ENCODE results near the gene CACNA1E. TPM values are rescaled to one million over a fixed set of nuclear protein-coding genes. Genes with fewer than 3 reads are reported as not detected.

CACNA1E gene
- total RNA-seq, 1 experiment from 2014 or later, result 0.46 TPM

DNA sequence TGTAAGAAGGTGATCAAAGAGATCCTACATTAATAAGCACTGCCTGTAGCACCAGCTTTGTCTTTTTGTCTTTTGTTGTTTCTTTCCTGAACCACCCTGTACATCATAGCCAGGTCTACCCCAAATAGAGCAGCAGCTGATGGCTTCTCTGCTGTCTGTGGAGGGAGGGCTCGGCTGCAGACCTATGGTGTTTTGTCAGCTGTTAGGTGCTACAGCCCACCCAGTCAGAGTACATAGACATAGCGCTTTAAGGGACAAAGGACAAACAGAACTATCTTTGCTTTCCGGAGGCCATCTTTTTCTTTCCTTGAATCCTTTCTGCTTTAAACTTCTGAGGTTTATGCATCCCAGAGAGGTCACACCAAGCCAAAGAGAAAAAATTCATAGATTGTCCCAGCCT, 320.1 kb downstream of the CACNA1E start:
- Histone ChIP-seq H2BK20ac (ENCODE audit: low read depth, low read length, poor library complexity, severe bottlenecking) (no peak overlapping the region), H2BK12ac (ENCODE audit: insufficient read length, low read depth, low read length) (no peak overlapping the region), H4K5ac (ENCODE audit: insufficient read length, low read depth, low read length) (no peak overlapping the region), H2BK120ac (ENCODE audit: low read depth, low read length, poor library complexity, severe bottlenecking) (no peak overlapping the region), H3K9ac (ENCODE audit: extremely low read depth, insufficient read length, low read length) (no peak overlapping the region), H2BK15ac (ENCODE audit: low read depth, low read length) (no peak overlapping the region), H4K20me1 (ENCODE audit: control insufficient read depth, insufficient read depth, insufficient read length) (no peaks in the 10 kb centered on the region), H3K79me2 (ENCODE audit: insufficient read depth, low read length) (no peaks in the 10 kb centered on the region), H3K9me3 (ENCODE audit: control insufficient read depth, low read depth, low read length) (no peaks in the 10 kb centered on the region), H3T11ph (ENCODE audit: low read length) (no peak overlapping the region), H3K79me1 (ENCODE audit: insufficient read depth, low read depth, low read length, poor library complexity, severe bottlenecking) (no peaks in the 10 kb centered on the region), H2BK5ac (ENCODE audit: insufficient read length, low read length) (no peak overlapping the region), H3K4me1 (ENCODE audit: insufficient read depth, low read length) (no peaks in the 10 kb centered on the region), H3K27me3 (ENCODE audit: insufficient read depth, low read length) (no peaks in the 10 kb centered on the region), H3K18ac (ENCODE audit: insufficient read length, low read depth, low read length) (no peak overlapping the region), H3K56ac (ENCODE audit: insufficient read length, low read depth, low read length) (no peak overlapping the region), H3K4me2 (ENCODE audit: insufficient read depth, insufficient read length, low read length) (no peak overlapping the region), H2AFZ (ENCODE audit: low read length) (no peak overlapping the region), H4K91ac (ENCODE audit: insufficient read length, low read depth, low read length) (no peak overlapping the region), H3K4ac (ENCODE audit: low read depth, low read length) (no peak overlapping the region), H3K23me2 (ENCODE audit: insufficient read length, low read depth, low read length, poor library complexity, severe bottlenecking) (no peaks in the 10 kb centered on the region), H3K14ac (ENCODE audit: insufficient read depth, low read length) (no peak overlapping the region), H4K8ac (replicated peaks; ENCODE audit: insufficient read length, low read depth, low read length) (no peak overlapping the region), H2AK5ac (ENCODE audit: insufficient read length, low read length) (no peak overlapping the region), H3K23ac (ENCODE audit: insufficient read length, low read depth, low read length) (no peak overlapping the region), H3K27ac (ENCODE audit: insufficient read length, low read depth, low read length) (no peak overlapping the region)
- no peak overlapping the region for H3K4me3 Mint-ChIP-seq
- peaks cover 8 to 15% of the 10 kb centered on the region in 2 experiments; a peak in 3 of 4 replicates for H3K4me1 Mint-ChIP-seq
- 0 out of 2 replicates have a peak, but pooled peaks cover under 1% of the 10 kb centered on the region for H3K27me3 Mint-ChIP-seq (ENCODE audit: low read depth)
- TF ChIP-seq, protein P1, sequence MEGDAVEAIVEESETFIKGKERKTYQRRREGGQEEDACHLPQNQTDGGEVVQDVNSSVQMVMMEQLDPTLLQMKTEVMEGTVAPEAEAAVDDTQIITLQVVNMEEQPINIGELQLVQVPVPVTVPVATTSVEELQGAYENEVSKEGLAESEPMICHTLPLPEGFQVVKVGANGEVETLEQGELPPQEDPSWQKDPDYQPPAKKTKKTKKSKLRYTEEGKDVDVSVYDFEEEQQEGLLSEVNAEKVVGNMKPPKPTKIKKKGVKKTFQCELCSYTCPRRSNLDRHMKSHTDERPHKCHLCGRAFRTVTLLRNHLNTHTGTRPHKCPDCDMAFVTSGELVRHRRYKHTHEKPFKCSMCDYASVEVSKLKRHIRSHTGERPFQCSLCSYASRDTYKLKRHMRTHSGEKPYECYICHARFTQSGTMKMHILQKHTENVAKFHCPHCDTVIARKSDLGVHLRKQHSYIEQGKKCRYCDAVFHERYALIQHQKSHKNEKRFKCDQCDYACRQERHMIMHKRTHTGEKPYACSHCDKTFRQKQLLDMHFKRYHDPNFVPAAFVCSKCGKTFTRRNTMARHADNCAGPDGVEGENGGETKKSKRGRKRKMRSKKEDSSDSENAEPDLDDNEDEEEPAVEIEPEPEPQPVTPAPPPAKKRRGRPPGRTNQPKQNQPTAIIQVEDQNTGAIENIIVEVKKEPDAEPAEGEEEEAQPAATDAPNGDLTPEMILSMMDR (conservative IDR thresholded peaks at IDR 0.05), result no peak
- no peaks in the 10 kb centered on the region for H3K36me3 Mint-ChIP-seq (ENCODE audit: insufficient read depth in 1 of 3, low read depth in 3 of 3)
- H3K27ac Mint-ChIP-seq, result no peak overlapping the region
- H3K9me3 Mint-ChIP-seq, result no peaks in the 10 kb centered on the region
- WGBS (ENCODE audit: extremely low coverage, insufficient read length, low lambda C conversion rate), result no CpG with 5 or more reads among the region's 3 CpGs
- no peak for DNase-seq
